ENCODE data around the gene STX4. TPM values are rescaled to one million over a fixed set of nuclear protein-coding genes. Genes with fewer than 3 reads are reported as not detected.

The STX4 gene
- total RNA-seq, 4 donors from 2014 or later: 26.8 to 47.6 (median 39.9) TPM

GRCh38 chr16:30990105-30990504, 43.3 kb upstream of the STX4 start:
- intact Hi-C loops (cut with DNase I): no loop called here
- no peak for DNase-seq
- Histone ChIP-seq H3K27ac (no peak overlapping the region), H3K9me3 (no peaks in the 10 kb centered on the region), H3K36me3 (no peaks in the 10 kb centered on the region), H3K27me3 (no peaks in the 10 kb centered on the region), H3K4me1 (peaks cover 7 to 12% of the 10 kb centered on the region in 2 donors), H3K4me3 (replicated peaks in 1 of 3) (no peak overlapping the region)
- no peak for TF ChIP-seq POLR2A (IDR thresholded peaks at IDR 0.05)
- TF ChIP-seq, protein P1, sequence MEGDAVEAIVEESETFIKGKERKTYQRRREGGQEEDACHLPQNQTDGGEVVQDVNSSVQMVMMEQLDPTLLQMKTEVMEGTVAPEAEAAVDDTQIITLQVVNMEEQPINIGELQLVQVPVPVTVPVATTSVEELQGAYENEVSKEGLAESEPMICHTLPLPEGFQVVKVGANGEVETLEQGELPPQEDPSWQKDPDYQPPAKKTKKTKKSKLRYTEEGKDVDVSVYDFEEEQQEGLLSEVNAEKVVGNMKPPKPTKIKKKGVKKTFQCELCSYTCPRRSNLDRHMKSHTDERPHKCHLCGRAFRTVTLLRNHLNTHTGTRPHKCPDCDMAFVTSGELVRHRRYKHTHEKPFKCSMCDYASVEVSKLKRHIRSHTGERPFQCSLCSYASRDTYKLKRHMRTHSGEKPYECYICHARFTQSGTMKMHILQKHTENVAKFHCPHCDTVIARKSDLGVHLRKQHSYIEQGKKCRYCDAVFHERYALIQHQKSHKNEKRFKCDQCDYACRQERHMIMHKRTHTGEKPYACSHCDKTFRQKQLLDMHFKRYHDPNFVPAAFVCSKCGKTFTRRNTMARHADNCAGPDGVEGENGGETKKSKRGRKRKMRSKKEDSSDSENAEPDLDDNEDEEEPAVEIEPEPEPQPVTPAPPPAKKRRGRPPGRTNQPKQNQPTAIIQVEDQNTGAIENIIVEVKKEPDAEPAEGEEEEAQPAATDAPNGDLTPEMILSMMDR (IDR thresholded peaks at IDR 0.05): no peak
- 70 to 75% methylated on average over 2 to 9 of the region's 12 CpGs for WGBS, 2 donors

DNA sequence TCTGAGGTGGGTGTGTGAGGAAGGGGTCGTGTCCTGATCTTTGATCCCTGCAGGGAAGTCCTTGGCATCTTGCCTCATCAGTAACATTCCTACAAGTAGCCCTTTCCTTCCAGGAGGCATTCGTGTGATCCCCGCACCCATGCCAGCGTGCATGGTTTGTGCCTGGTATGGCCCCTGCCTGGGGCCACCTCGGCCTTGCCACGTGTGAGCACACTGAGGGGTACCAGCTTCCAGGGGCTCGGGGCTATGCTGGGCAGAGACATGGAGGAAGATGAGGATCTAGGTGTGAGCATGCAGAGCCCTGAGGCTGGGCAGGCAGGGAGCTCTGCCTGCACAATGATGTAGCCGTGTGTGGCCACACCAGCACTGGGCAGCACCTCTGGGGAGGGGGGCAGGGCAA, 42.3 kb upstream of the STX4 start:
- WGBS, 2 donors: 72 to 74% methylated on average over 5 to 7 of the region's 8 CpGs
- intact Hi-C loops (cut with DNase I): no loop called here

GRCh38 chr16:30992276-30992780, 41.0 kb upstream of the STX4 start:
- H3K4me1 ChIP-seq: peaks cover 8 to 10% of the 10 kb centered on the region in 2 donors
- intact Hi-C loops (cut with DNase I): no loop called here
- TF ChIP-seq, protein P1 (IDR thresholded peaks at IDR 0.05): no peak
- no peak for TF ChIP-seq POLR2A (IDR thresholded peaks at IDR 0.05)
- 88 to 94% methylated on average over 9 to 12 of the region's 21 CpGs for WGBS, 2 donors
- H3K27ac ChIP-seq: no peak overlapping the region
- H3K4me3 ChIP-seq (replicated peaks in 1 of 3): no peak overlapping the region
- no peaks in the 10 kb centered on the region for H3K36me3 ChIP-seq
- no peak for DNase-seq
- no peaks in the 10 kb centered on the region for H3K9me3 ChIP-seq
- H3K27me3 ChIP-seq: peaks cover 4% of the 10 kb centered on the region

More for the DNA sequence above, 42.3 kb upstream of the STX4 start:
- H3K27ac ChIP-seq: no peak overlapping the region
- H3K4me3 ChIP-seq (replicated peaks in 1 of 3): no peak overlapping the region
- DNase-seq: no peak
- TF ChIP-seq, protein P1 (IDR thresholded peaks at IDR 0.05): no peak
- TF ChIP-seq POLR2A (IDR thresholded peaks at IDR 0.05): no peak
- H3K9me3 ChIP-seq: no peaks in the 10 kb centered on the region
- H3K36me3 ChIP-seq: no peaks in the 10 kb centered on the region
- peaks cover 0 to 2% of the 10 kb centered on the region in 2 donors for H3K4me1 ChIP-seq
- H3K27me3 ChIP-seq: no peaks in the 10 kb centered on the region

- no peaks in the 10 kb centered on the region for H3K36me3 ChIP-seq
- DNase-seq: no peak
- WGBS, 2 donors: 82 to 84% methylated on average over 29 of the region's 29 CpGs
- intact Hi-C loops (cut with DNase I): no loop called here
- TF ChIP-seq, protein P1 (IDR thresholded peaks at IDR 0.05): no peak
- no peak for TF ChIP-seq POLR2A (IDR thresholded peaks at IDR 0.05)
- no peak overlapping the region for H3K27ac ChIP-seq
- no peak overlapping the region for H3K4me3 ChIP-seq (replicated peaks in 1 of 3)
- H3K27me3 ChIP-seq: peaks cover 4% of the 10 kb centered on the region
- H3K9me3 ChIP-seq: no peaks in the 10 kb centered on the region
- peaks cover 10 to 15% of the 10 kb centered on the region in 2 donors for H3K4me1 ChIP-seq
Measured at GRCh38 chr16:30992931-30993816, 40.2 kb upstream of the STX4 start.

DNA sequence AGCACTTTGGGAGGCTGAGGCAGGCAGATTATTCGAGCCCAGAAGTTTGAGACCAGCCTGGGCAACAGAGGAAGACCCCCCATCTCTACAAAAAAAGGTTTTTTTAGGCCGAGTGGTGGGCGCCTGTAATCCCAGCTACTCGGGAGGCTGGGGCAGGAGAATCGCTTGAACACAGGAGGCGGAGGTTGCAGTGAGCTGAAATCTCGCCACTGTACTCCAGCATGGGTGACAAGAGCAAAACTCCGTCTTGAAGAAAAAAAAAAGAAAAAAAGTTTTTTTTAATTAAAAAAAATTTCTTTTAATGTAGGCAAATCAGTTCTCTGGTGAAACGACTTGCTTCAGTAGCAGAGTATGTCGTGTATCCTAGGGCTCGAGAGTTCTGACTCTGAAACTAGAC, 37.4 kb upstream of the STX4 start:
- no peaks in the 10 kb centered on the region for H3K9me3 ChIP-seq
- 80 to 81% methylated on average over 11 of the region's 11 CpGs for WGBS, 2 donors
- H3K36me3 ChIP-seq: no peaks in the 10 kb centered on the region
- DNase-seq: no peak
- H3K4me1 ChIP-seq: peaks cover 10 to 15% of the 10 kb centered on the region in 2 donors
- H3K4me3 ChIP-seq (replicated peaks in 1 of 3): no peak overlapping the region
- H3K27ac ChIP-seq: no peak overlapping the region
- intact Hi-C loops (cut with DNase I): no loop called here
- peaks cover 4% of the 10 kb centered on the region for H3K27me3 ChIP-seq
- TF ChIP-seq, protein P1 (IDR thresholded peaks at IDR 0.05): no peak
- no peak for TF ChIP-seq POLR2A (IDR thresholded peaks at IDR 0.05)

Data from thyroid gland (tissue), 4 donors.